HG03354 (cell line): ENCODE results near the gene ARID4B.
"Not testable (repeated sequence)": the region's sequence is repeated elsewhere in the genome, so short reads cannot be mapped to it uniquely, and the experiment has no call there.

ENCODE experiments used
- ATAC-seq: cut with Tn5 transposase; IDR thresholded peaks from one replicate; pipeline ENCODE4 v1.9.1; 2021; ENCODE audit warnings: mild to moderate bottlenecking; ENCODE audit not compliant: unreplicated experiment, poor library complexity, severe bottlenecking

Gene ARID4B

GRCh38 chr1:235329139-235329902, 1.3 kb upstream of the ARID4B start:
- ATAC-seq = peak; percentile 33

DNA sequence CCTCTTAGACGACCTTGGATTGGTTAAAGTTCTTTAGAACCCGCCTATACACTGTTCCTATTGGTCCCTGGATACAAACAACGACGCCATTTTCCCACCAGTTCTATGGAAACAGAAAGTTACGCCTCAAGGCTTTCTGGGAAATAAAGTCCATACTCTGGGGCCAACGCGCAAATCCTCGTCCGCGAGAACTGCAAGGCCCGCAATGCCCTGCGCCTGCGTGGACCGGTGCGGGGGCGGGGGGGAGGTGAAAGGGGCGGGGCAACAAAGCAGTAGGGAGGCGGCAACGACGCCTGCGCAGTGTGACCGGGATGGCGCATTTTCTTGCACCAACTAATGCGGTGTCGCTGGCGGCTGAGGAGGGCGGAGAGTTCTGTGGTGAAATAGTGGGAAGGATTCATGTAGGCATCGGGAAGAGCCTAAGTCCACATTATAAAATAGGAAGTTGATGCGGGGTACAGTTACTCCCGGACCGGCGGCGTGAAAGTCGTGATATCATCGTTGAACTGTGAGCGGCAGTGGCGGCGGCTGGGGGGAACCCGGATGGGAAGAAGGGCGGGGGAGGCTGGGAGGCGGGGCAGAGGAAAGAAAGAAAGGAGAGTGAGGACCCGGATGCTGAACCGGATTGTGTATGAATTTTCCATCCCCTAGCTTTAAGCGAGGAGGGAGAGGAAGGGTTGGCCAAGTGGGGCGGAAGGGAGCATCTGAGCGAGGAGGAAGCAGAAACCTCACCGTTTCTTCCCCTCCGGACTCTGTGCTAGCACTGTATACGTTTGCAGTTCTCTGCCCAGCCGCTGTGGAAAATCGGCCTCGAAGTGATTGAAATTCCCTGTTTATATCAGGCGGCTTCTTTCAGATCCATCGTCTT, 526 bp upstream of the ARID4B start, which contains the start of gene GGPS1:
TSS of gene GGPS1 (plus strand) at position 300 of the 868 bp plus-strand sequence. CDS start 6,695 bp downstream, outside the sequence.
- peak; percentile 70 for ATAC-seq

GRCh38 chr1:235326719-235327558, 1.0 kb downstream of the ARID4B start:
- ATAC-seq = peak; percentile 31

DNA sequence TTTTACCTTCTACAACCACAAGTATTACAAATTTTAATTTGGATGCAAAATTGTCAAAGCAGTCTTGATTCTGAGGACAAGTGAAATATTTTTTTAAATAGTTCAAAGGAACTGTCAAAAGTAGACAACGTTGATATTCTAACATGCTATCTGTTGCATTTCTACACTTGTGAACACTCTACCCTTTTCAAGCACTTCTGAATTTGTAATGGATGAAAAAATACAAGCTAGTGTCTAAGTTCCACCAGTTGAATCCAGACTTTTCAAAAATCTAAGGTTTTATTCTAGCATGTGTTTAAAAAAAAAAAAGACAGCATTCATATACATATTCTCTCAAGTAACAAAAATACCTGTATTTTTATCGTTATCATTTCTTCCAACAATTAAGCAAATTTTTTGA, 2.1 kb downstream of the ARID4B start:
- ATAC-seq = no peak

DNA sequence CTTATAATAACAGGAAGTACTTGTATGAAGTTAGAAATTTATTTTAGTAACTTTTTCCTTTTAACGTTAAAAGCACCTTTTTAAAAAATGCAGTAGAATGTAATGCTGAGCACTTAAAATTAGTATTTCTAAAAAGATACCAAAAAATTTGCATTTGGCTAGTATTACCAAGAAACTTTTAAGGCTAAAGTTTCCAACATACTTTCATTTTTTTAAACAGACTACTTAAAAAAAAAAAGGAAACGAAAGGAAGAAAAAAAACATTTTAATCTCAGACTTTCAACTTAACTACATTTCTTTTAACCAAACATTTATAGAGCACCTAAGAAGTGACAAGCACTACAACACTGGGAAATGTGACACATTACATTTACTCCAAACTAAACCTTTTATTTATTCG, 2.8 kb downstream of the ARID4B start:
- ATAC-seq = no peak

DNA sequence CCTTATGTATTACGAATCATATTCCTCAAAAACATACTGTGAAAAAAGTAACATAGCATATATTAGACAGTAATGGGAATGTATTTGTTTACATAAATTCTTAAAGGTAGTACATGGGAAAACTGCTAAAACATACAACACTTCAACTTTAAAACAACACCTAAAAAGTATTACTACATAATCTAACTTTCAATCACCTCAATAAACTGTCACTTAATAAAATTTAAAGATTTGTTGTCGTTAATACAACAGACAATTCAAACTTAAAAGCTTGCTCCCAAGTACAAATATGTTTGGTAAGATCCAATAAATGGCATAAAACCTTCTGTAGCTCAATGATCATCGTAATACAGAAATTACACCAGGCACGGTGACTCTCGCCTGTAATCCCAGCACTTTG, 3.7 kb downstream of the ARID4B start:
- ATAC-seq = no peak

GRCh38 chr1:235320521-235321179, 7.3 kb downstream of the ARID4B start:
- ATAC-seq = no peak

- ATAC-seq = no peak
Observed at GRCh38 chr1:235319255-235319654, 8.7 kb downstream of the ARID4B start.

DNA sequence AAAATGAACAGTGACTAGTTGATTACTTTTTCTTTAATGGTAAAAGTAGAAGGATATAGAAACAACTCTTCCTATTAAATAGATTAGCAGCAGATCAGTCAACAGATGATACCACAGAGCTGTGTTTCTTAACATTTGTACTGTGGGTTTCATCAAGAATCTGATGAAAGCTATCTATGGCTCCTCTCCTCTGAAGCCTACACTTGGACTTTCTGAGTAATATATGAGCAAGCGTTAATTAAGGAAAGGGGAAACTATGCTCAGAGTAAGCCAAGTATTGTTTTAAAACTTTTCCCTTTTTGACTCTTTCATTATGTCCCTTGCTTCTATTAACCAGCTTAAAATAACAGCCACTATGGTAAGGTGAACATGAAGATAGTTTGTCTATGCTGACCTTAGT, 10.8 kb downstream of the ARID4B start:
- no peak for ATAC-seq

GRCh38 chr1:235315735-235316134, 12.2 kb downstream of the ARID4B start:
- no peak for ATAC-seq

DNA sequence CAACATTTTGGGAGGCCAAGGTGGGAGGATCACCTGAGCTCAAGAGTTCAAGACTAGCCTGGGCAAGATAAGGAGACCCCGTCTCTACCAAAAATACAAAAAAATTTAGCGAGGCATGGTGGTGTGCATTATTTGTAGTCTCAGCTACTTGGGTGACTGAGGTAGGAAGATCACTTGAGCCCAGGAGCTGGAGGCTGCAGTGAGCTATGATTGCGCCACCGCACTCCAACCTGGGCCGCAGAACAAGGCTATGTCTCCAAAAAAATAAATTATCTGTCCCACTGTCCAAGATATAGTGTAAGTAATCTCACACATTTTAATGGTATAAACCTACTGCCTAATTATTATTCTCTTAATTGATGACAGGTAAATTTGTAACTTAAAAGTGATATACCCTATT, 12.8 kb downstream of the ARID4B start:
- no peak for ATAC-seq

- ATAC-seq = no peak
Observed at GRCh38 chr1:235313931-235314678, 13.9 kb downstream of the ARID4B start.

GRCh38 chr1:235313262-235313661, 14.7 kb downstream of the ARID4B start:
- ATAC-seq = no peak

DNA sequence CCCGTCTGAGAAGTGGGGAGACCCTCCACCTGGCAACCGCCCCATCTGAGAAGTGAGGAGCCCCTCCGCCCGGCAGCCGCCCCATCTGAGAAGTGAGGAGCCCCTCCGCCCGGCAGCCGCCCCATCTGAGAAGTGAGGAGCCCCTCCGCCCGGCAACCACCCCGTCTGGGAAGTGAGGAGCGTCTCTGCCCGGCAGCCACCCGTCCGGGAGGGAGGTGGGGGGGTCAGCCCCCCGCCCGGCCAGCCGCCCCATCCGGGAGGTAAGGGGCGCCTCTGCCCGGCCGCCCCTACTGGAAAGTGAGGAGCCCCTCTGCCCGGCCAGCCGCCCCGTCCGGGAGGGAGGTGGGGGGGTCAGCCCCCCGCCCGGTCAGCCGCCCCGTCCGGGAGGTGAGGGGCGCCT, 18.8 kb downstream of the ARID4B start:
- ATAC-seq = not testable (repeated sequence)

- ATAC-seq = no peak
Observed at GRCh38 chr1:235307158-235308124, 20.5 kb downstream of the ARID4B start.

DNA sequence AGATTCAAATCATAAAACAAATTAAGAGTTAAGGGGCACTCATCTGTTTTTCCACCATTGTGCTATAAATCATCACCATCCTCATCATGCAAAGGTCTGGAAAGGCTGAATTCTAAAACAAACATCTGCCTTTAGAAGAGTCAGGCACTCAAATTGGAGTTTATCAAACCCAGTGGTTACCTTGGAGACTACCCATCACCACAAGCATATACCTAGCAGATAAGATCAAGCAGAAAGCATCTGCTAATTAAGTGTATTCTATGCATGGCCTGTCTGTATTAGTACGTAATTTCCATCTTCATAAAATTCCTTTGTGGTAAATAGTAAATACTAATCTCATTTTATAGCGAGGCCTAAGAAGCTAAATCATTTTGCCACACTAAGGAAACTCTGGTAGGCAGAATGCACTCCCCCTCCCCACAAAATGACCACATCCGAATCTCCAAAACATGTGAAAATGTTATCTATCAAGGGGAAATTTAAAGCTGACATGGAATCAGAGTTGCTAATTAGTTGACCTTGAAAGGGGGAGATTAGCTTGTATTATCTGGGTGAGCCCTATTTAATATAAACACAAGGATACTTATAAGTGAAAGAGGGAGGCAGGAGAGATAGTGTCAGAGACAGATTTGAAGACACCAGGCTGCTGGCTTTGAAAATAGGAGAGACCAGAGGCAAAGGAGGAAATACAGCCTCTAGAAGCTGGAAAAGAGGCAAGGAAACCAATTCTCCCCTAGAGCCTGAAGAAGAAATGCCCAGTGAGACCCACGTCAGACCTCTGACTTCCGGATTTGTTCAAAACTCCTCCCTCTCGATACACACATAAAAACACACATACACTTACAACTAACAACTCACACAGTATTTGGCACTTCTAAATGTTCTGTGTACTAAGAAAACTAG, 23.2 kb downstream of the ARID4B start:
- no peak for ATAC-seq

- ATAC-seq = no peak
Observed at GRCh38 chr1:235302143-235302542, 25.8 kb downstream of the ARID4B start.
